CD4-positive, alpha-beta T cell treated with Interleukin-2 at 100 ng/mL for 4 hours (primary cell): ENCODE data around the gene GEN1.

Experiments used
- DNase-seq: peaks from one replicate; pipeline ENCODE4 v3.0.0-alpha.2; 2020; ENCODE audit warnings: low spot score

GEN1 gene

DNA sequence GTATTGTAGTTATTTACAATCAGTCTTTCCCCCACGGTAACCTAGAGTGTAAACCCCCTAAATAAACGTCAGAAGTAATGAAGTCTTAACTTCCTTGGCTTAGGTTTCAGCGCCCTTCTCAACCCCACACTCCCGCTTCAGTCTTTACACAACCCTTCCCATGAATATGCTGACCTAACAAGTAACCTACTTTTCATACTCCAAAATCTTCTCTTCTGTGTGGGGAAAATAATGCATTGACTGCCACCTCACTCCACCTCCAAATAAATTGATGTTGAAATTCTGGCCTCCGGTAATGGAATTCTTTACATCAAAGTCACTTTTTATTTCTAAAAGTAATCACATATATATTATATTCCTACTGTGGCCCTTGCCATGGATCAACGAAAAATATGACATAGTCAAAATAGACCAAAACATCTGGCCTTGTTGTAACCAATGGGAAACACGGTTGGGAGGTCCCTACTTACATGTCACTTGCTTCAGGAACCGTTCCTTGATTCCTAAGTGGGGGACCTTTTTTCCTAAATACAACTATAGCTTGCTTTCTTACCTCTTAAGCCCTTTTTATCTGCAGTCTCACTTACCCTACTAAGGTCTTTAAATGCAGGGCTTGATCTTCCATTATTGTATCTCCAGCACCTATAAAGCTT lies 961 bp downstream of the GEN1 start:
- no peak for DNase-seq

DNA sequence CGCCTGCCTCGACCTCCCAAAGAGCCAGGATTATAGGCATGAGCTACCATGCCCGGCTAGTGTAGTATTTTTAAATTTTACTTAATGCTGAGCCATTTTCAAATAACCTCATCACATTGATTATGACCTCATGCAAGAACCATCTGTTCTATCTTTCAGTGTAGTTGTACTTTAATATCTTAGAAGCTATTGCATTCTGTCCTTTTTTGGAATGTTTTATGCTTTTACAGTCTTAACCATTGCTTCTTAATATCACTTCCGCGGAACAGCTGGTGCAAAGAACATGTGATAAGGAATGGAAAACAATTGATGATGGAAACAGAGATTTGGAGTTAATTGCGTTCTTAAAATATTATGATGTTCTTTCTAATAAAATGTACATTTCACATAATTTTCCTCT lies 2.7 kb downstream of the GEN1 start:
- no peak for DNase-seq

DNA sequence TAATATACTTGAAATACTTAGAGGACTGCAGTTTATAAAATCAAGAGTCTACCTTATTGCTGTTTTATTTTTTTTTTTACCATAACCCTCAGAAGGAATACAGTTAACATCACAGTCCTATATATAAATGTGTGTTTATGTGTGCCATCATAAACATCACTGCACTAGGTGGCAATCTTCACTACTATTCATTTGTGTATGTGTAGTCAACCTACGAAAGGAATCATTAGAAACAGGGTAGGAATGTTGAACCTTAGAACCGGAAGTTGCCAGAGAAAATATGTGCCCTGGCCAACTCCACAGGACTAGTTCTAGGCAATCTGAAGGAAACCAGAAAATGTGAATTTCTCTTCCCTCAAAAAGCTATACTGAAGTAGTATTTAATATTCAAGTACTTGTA lies 3.4 kb downstream of the GEN1 start:
- no peak for DNase-seq

DNA sequence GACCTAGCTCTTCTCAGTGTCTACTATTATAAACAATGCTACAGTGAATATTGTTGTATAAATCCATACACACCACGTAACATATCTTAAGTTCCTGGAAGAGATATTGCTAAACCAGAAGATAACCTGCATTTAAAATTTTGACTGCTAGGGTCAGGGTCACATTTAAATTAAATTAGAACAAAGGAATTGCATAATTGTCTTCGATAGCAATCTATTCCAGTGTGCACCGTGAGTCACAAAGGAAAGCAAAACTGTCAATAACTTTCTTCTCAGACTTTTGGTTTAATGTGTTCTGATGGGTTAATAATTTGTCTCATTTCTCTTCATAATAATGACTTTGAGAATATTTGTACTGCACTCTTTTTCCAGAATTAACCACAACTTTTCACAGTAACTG lies 4.2 kb downstream of the GEN1 start:
- DNase-seq = no peak

DNA sequence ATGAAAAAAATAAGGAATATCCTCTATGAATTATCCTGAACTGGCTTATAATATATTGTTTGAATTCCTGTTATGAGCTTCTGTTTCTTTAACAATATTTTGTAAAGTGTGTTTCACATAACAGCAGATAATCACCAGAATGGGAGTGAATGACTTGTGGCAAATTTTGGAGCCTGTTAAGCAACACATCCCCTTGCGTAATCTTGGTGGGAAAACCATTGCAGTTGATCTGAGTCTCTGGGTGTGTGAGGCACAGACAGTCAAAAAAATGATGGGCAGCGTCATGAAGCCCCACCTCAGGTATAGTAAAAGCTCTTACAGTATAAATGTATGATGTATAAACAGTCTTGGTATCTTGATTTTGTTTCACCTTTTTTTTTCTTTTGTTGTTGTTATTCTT lies 5.9 kb downstream of the GEN1 start:
- DNase-seq = no peak

DNA sequence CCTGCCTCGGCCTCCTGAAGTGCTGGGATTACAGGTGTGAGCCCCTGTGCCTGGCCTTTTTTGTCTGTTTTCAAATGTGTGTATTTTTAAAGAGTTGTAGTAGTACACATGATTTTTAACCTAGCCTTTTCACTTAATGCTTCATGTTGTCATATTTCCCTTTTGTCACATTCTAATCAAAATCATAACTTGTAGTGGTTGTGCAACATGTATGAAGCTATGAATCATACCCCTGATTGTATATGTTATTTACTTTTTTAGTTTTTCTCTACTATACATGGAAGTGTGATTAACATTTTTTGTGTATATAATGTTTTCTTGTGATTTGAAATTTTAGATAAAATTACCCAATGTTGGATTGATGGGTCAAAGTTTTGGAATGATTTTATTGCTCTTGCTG lies 8.5 kb downstream of the GEN1 start:
- DNase-seq = no peak

DNA sequence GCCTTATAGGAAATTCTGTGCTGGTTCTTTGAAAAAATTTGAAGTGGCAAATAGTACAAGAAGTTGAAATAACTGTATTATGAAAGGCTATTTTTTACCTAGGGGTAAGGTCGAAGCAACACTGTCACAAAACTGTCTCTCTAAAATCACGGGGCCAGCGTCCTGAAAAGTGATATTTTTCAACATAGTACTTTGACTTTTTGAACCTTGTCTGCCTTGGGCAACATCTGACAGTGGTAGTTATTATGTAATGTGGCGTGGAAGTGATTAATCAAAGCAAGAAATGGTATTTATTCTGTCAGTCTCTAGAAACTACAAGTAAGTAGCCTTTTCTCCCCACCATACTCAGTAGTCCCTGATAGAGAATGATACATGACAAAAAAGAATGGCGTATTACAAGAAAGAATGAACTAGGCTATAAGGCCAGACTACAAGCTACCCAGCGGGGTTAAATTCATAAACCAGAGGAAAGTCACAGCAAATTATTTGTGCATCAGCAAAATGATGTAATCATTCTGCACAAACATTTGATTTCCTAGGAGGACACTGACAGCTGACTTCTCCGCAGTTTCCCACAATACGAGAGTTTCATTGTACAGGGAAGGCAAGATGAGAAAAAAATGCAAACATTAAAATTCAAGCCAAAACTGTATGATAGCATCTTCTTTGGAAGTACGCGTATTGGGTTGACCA lies 9.8 kb downstream of the GEN1 start:
- no peak for DNase-seq

DNA sequence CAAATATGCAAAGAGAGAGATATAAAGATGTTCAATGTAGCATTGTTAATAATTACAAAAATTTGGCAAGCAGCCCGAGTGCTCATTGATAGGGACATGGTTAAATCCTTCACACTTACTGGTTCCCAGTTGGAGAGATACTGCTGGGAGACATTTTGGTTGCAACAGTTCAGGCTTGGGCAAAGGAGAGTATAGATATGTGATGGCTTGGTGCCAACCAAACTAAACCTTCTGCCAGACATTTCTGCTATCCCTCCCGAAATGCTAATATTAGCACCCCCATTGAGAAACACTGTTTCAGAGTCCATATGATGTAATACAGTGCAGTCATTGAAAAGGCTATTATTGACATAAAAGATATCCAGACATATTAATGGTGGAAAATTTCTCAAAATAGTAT lies 11.5 kb downstream of the GEN1 start:
- DNase-seq = no peak

DNA sequence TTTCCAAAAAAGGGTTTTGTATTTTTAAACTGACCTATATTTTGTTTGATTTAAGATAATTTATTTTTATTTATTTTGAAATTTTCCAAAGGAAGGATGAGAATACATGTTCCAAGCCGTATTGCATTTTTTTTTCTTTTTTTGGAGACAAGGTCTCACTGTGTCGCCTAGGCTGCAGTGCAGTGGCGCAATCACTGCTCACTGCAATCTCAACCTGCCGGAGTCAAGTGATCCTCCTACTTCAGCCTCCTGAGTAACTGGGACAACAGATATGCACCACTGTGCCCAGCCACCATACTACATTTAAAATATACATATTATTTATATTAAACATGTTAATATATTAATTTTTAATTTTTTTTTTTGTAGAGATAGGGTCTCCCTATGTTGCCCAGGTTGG lies 15.0 kb downstream of the GEN1 start:
- DNase-seq = no peak

DNA sequence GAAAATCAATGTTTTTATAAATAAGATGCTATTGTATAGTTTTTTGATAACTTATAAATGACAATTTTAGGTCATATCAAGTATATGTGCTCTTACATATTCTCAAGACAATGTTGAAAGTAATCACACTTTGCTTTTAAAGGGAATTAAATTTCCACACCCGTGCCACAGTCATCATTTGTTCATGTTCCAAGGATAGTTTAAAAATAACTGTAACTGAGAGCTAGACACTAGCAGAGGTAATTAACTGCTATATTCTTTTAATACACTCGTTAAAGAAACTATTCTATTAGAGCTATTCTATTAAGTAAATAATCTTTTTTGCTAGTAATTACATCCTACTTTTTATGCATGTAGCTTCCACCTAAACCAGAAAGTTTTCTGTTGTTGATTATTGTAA lies 18.0 kb downstream of the GEN1 start:
- no peak for DNase-seq

DNA sequence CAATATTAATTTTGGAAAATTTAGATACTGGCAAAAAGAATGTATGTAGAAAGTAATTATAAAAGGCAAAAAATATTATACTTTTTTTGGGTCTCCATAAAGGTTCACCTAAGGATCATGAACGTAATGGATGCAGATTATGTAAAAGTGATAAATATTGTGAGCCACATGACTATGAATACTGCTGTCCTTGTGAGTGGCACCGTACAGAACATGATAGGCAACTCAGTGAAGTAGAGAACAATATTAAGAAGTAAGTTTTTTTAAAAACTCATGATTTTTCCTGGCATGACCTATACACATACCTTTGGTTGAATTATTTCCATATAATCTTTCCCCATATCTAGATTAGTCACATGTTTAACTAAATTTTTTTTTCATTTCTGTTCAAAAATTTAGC lies 18.6 kb downstream of the GEN1 start:
- DNase-seq = no peak

DNA sequence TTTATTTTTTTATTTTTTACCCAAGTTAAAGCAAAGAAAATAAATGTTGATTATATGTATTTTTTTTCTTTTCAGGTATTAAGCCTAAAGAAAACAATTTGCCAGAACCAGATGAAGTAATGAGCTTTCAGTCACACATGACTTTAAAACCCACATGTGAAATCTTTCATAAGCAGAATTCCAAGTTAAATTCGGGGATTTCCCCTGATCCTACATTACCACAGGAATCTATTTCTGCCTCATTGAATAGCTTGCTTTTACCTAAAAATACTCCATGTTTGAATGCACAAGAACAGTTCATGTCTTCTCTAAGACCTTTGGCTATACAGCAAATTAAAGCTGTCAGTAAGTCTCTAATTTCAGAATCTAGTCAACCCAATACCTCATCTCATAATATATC lies 26.6 kb downstream of the GEN1 start:
- DNase-seq = no peak

DNA sequence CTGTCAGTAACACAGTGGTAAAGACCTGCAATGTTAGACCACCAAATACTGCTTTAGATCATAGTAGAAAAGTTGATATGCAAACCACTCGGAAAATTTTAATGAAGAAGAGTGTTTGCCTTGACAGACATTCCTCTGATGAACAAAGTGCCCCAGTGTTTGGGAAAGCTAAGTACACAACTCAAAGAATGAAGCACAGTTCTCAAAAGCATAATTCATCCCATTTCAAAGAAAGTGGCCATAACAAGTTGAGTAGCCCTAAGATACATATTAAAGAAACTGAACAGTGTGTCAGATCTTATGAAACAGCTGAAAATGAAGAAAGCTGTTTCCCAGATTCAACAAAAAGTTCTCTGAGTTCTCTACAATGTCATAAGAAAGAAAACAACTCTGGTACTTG lies 27.5 kb downstream of the GEN1 start:
- no peak for DNase-seq

DNA sequence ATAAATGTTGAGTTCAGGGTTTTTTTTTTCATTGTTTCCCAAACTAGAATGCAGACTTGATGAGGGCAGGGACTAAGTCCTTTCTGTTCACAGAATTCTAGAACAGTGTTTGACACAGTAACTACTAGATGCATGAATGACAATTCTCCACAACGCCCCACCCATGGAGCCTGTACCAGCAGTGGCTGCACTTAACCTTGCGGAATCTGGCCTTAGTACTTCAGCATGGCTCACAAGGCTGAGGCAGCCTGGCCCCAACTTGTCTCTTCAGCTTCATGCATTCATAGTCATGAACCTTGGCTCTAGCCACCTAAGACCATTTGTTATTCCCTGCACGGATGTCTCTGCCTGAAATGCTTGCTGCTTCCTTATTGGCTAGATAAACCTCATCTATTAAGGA lies 32.8 kb downstream of the GEN1 start:
- DNase-seq = no peak

DNA sequence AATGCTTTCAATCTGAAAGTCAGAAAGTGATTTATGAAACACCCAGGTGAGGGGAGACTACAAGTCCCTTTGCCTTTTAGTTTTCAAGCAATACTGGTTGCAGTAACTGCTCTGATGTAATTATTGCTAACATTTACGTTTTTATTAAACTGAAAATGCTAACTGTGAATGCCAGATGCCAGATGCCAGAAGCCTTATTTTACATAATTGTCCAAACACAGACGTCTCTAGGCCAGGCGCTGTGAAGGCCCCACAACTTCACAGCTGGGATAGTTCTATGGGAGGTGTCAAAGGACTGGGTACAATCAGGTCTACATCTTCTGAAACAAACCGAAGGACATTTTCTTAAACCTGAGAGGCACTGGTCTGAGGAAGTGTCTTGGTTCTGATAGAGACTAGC lies 34.8 kb downstream of the GEN1 start:
- no peak for DNase-seq

DNA sequence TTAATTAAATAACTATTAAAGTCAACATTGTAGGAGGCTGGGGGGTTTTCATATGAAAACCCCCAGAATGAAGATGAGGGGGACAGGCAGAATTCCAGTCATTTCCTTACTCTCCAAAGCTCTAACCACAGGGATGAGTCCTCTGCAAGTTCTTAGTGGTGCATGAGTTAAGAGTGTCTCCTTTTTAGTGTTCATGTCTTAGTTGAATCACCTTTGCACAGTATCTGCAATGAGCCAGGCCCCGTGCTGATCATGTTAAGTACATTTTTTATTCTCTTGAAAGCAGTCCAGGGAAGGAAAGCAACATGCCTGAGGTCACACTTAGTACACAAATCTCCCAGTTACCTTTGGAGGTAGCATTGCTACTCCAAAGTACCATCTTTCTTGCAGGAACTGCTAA lies 36.6 kb downstream of the GEN1 start:
- no peak for DNase-seq

DNA sequence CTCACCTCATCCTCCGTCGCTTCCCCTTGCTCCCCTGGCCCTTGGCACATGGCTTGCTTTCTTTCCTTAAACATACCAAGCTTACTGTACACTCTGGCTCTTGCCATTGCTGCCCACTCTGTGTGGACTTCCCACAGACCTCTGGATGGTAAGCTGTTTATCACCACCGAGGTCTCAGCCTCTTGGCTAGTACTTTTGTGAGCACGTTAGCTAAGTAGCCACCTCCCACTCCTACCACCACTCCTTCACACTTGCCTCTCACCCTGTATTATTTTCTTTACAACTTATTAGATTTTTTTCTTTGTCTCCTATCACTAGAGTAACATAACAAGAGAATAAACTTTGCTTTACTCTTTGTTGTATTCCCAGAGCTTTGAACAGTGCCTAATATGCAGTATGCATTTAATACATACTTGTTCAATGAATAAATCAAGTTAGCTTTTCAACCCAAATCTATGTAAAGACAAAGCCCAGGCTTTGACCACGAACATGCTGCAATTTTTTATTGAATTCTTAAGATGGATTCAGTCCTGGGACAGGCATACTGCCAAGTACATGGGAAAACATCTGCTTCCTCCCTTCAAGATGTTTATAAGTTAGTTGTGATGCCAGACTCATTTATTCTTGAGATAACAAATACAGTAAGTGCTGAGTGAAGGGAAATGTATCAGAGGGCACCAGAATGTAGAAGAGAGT lies 37.3 kb downstream of the GEN1 start:
- no peak for DNase-seq

DNA sequence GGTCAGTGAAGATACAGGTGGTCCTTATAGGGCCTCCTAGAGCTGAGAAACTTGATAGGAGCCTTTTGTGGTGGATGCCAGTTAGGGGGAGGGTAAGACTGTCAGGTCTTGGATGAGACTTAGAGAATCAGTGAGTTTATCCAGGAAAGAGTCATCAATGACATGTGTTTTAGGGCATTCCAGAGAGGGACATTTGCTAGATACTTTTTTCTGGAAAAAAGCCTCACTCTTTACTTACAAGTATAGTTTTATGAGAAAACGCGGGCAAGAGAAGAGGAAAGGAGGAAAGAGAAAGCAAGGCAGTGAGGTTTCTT lies 37.8 kb downstream of the GEN1 start:
- DNase-seq = no peak

DNA sequence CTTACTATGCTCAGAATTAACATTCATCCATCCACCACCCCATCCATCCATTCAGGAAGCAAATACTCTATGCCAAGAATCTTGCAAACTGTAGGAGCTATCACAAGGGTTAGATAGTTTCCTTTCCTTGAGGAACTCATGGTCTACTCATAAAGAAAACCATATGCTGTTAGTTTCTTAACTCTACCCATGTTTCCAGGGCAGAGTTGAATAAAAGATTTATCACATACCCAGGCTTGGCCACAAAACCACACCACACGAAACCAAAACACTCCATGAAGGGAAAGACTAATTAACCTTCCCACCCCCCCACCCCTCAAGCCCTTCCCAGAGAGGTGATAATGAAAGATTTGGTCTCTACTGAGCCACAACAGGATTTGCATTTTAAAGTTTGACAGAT lies 38.6 kb downstream of the GEN1 start:
- DNase-seq = no peak

DNA sequence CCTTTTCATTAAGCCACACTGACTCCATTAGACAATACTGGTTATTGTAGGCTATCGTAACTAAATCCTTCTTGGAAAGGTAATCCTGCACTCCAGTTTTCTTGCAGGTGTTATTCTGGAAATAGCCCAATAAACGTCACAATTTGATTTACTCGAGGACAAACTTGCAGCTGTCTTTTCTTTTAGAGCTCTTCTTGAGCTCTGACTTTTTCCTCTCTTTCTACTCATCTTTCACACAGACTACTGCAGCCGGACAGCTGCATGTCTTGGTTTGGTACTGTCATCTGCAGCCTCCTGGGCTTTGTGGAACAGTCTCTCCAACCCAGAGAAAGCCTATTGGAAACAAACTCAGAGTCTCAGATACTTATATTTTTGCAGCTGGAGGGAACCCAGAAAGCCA lies 39.4 kb downstream of the GEN1 start:
- no peak for DNase-seq

DNA sequence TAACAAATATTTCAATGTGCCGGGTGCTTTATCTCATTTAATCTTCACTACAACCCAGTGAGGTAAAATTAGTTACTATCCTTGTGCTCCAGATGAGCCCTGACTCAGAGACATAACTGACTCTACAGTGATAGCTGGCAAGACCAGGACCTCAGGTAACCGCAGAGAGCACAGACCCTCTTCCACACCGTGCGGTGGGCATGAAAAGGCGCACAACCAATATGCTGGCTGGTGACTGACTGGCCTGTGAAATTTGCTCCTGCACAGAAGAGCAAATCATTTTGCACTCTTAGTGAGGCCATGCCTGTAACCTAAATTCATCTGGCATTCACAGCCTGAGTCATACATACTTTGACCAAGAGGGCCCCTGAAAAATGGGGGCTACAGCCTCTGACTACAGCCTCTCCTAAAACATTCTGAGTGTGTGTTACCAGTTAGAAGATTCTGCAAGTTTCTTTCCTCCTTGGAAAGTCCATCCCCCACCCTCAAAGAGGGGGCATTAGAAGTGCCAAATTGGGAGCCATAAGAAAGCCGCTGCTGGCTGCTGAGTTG lies 39.9 kb downstream of the GEN1 start:
- DNase-seq = no peak

DNA sequence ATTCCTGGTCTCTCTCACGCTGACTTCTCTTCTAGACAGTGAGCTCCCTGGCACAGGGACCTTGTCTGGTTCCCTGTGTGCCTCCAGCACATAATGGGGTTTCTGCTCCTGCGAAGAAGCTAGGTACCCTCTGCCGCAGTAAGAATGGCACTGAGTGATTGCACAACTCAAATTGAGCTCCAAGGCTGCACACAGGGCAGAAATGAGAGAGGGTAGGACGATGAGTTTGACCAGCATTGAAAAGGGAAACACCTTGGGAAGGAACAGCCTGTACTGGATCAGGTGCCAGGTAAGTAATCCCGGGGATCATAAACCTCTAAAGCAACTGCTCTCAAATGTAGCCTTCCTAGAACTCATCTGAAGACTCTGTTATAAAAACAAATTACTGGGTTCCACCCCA lies 41.4 kb downstream of the GEN1 start:
- no peak for DNase-seq

DNA sequence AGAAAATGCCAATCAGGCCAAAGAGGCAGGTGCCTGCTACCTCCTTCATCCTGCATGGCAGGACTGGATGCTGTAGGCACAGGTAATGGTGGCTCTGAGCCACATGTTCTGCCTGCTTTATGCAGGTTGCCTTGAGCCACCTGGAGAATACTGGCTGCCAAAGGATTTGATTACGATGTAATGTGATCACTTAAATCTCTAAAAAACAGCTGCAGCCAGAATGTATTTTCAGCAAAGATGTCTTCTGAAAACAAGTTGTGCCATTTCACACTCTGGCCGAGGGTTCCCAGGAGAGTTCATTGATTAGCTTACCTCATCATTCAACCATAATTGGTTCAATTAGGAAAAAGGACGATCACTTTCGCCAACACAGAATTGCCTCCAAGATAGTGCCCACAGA lies 44.4 kb downstream of the GEN1 start:
- no peak for DNase-seq
